ENCODE data around the gene PPP1R36. TPM values are rescaled to one million over a fixed set of nuclear protein-coding genes. Genes with fewer than 3 reads are reported as not detected.

PPP1R36 gene
- total RNA-seq, 4 donors from 2014 or later, result 0.59 to 7.6 (median 4.4) TPM

DNA sequence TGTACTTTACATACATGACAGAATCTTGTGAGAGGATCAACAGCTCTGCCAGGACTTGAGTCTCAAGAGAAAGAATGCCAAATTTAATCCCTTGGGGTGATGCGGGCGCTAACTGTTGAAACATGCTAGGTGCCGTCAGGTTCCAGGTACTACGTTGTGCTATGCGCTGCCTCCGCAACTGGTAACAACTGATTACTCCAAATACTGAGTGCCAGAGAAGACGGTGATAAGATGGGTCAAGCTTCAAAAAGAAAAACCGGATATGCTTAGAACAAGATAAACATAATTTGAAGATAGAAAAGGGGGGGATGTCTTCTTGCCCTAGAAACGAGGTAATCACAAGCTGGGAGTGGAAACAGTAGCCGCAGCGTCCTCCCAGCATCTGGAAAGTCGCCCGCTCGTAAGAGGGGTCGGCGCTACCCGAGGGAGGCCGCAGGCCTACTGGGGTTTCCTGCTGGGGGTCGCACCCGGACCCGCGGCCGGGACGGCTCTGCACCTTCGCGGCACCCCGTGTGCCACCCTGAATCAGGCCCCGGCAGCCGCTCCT lies 46.8 kb upstream of the PPP1R36 start:
- Histone ChIP-seq H3K4me3 (peak overlapping the region; percentile 64 to 99 (median 94)), H3K36me3 (no peaks in the 10 kb centered on the region), H3K4me1 (peaks cover 0 to 61% (median 40%) of the 10 kb centered on the region in 4 donors), H3K27me3 (no peaks in the 10 kb centered on the region), H3K27ac (peak overlapping the region; percentile 96 to 100 (median 100)), H3K9me3 (no peaks in the 10 kb centered on the region)
- TF ChIP-seq POLR2A (IDR thresholded peaks at IDR 0.05), result no peak
- TF ChIP-seq, protein P1, sequence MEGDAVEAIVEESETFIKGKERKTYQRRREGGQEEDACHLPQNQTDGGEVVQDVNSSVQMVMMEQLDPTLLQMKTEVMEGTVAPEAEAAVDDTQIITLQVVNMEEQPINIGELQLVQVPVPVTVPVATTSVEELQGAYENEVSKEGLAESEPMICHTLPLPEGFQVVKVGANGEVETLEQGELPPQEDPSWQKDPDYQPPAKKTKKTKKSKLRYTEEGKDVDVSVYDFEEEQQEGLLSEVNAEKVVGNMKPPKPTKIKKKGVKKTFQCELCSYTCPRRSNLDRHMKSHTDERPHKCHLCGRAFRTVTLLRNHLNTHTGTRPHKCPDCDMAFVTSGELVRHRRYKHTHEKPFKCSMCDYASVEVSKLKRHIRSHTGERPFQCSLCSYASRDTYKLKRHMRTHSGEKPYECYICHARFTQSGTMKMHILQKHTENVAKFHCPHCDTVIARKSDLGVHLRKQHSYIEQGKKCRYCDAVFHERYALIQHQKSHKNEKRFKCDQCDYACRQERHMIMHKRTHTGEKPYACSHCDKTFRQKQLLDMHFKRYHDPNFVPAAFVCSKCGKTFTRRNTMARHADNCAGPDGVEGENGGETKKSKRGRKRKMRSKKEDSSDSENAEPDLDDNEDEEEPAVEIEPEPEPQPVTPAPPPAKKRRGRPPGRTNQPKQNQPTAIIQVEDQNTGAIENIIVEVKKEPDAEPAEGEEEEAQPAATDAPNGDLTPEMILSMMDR (IDR thresholded peaks at IDR 0.05), result no peak
- TF ChIP-seq EP300 (IDR thresholded peaks at IDR 0.05), result no peak
- no peak for DNase-seq (ENCODE audit: low spot score in 2 of 2)
- WGBS, 2 donors, result 1% methylated on average over 28 to 29 of the region's 29 CpGs

DNA sequence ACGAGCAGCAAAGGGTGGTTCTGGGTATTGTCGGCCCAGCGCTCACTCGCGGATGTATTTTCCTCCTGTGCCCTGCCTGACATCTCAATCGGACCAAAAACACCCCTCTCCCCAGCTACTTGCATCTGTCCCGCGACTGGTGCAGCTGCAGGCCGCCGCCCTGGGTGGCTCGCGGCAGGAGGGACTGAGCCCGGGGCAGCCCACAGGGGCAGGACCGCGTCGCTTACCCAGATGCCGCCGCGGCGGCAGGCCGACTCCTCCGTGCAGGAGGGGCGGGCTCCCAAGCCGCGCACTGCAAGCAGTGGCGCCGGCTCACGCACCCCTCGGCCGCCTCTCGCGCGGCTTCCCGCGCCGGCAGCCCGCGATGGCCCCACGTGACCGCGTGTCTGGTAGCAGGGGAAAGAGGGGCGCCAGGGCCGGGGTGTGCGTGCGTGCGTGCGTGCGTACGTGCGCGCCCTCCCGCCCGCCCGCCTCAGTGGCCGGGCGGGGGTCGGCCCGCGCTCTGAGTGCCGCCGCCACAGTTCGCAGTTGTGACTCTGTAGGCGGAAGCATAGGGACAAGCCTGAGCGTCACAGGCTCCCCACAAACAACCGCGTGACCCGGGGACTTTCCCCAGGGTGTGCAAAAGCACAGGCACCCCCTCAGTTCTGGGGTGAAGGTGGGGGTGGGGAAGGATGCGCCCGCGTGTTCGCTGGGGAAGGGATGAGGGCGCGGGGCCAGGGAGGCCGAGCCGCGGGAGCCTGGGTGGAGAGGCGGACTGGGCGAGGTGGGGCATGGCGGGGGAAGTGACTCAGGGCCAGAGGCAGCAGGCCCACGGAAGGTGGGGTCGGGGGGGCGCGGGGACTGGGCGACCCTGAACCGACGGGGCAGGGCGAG lies 46.1 kb upstream of the PPP1R36 start, which contains the start of gene ZBTB25:
TSS of gene ZBTB25 (minus strand) at position 405 of the 876 bp plus-strand sequence. CDS start 13,305 bp downstream, outside the sequence.
- Histone ChIP-seq H3K27ac (peak within 1 kb of the TSS; percentile 96 to 100 (median 100)), H3K4me3 (peak within 1 kb of the TSS; percentile 64 to 99 (median 94)), H3K27me3 (no peaks in the 10 kb centered on the region), H3K9me3 (no peaks in the 10 kb centered on the region), H3K36me3 (no peaks in the 10 kb centered on the region), H3K4me1 (peaks cover 0 to 68% (median 43%) of the 10 kb centered on the region in 4 donors)
- WGBS, 2 donors, result 1% methylated on average over 14 to 73 of the region's 87 CpGs
- TF ChIP-seq POLR2A (IDR thresholded peaks at IDR 0.05) (peak; percentile 56 to 82), EP300 (IDR thresholded peaks at IDR 0.05) (peak in 1 of 2 donors; percentile 72)
- TF ChIP-seq, protein P1 (IDR thresholded peaks at IDR 0.05), result peak in 1 of 5 experiments; percentile 35
- peak; percentile 73 to 78 for DNase-seq (ENCODE audit: low spot score in 2 of 2)

GRCh38 chr14:64504310-64504896 lies 45.4 kb upstream of the PPP1R36 start, which contains the start of gene ZBTB1:
Gene ZBTB1 (plus strand): TSS chr14:64504770. CDS start chr14:64521505, 16,735 bp downstream.
- TF ChIP-seq, protein P1 (IDR thresholded peaks at IDR 0.05), result peak in 1 of 5 experiments; percentile 3
- peak; percentile 58 for TF ChIP-seq POLR2A (IDR thresholded peaks at IDR 0.05)
- peak in 1 of 2 donors; percentile 67 for TF ChIP-seq EP300 (IDR thresholded peaks at IDR 0.05)
- peaks cover 0 to 72% (median 46%) of the 10 kb centered on the region in 4 donors for H3K4me1 ChIP-seq

GRCh38 chr14:64504897-64505794 lies 44.6 kb upstream of the PPP1R36 start:
- H3K27me3 ChIP-seq, result no peaks in the 10 kb centered on the region
- 0% methylated on average over 22 to 68 of the region's 68 CpGs for WGBS, 2 donors
- H3K4me1 ChIP-seq, result peaks cover 0 to 70% (median 43%) of the 10 kb centered on the region in 4 donors
- peak overlapping the region; percentile 64 to 99 (median 94) for H3K4me3 ChIP-seq
- no peaks in the 10 kb centered on the region for H3K9me3 ChIP-seq
- DNase-seq (ENCODE audit: low spot score in 2 of 2), result peak; percentile 78 to 84
- H3K36me3 ChIP-seq, result no peaks in the 10 kb centered on the region
- peak overlapping the region; percentile 96 to 100 (median 100) for H3K27ac ChIP-seq
- TF ChIP-seq, protein P1 (IDR thresholded peaks at IDR 0.05), result peak in 1 of 5 experiments; percentile 6
- TF ChIP-seq POLR2A (IDR thresholded peaks at IDR 0.05), result peak in 1 of 2 donors; percentile 42
- TF ChIP-seq EP300 (IDR thresholded peaks at IDR 0.05), result peak; percentile 34 to 80

More at GRCh38 chr14:64504310-64504896, 45.4 kb upstream of the PPP1R36 start, which contains the start of gene ZBTB1:
- Histone ChIP-seq H3K27me3 (no peaks in the 10 kb centered on the region), H3K9me3 (no peaks in the 10 kb centered on the region), H3K36me3 (no peaks in the 10 kb centered on the region), H3K4me3 (peak within 1 kb of the TSS; percentile 64 to 99 (median 94)), H3K27ac (peak within 1 kb of the TSS; percentile 96 to 100 (median 100))
- DNase-seq (ENCODE audit: low spot score in 2 of 2), result peak; percentile 54 to 58
- WGBS, 2 donors, result 0 to 1% methylated on average over 24 to 45 of the region's 63 CpGs

Measured in tibial nerve (tissue), 4 donors.